HG03175 (cell line): ENCODE measurements around the gene CFP.
"Not testable (repeated sequence)": the region's sequence is repeated elsewhere in the genome, so short reads cannot be mapped to it uniquely, and the experiment has no call there.

Source experiments
- ATAC-seq: cut with Tn5 transposase; IDR thresholded peaks from one replicate; pipeline ENCODE4 v1.9.1; 2021; ENCODE audit warnings: mild to moderate bottlenecking, moderate library complexity; ENCODE audit not compliant: unreplicated experiment

Gene CFP

GRCh38 chrX:47629419-47630200, at the start of gene CFP:
TSS of gene CFP (minus strand) at chrX:47629930. CDS start at chrX:47629844, 86 bp downstream.
- no peak for ATAC-seq

GRCh38 chrX:47675959-47676859, 46.5 kb upstream of the CFP start:
- ATAC-seq: not testable (repeated sequence)

GRCh38 chrX:47674776-47675175, 45.0 kb upstream of the CFP start:
- ATAC-seq: no peak

GRCh38 chrX:47665797-47666196, 36.1 kb upstream of the CFP start:
- not testable (repeated sequence) for ATAC-seq

- ATAC-seq: no peak
These were observed 35.0 kb upstream of the CFP start for GRCh38 chrX:47664737-47665136.

- ATAC-seq: no peak
These were observed 32.5 kb upstream of the CFP start for GRCh38 chrX:47662144-47662657.

- ATAC-seq: no peak
These were observed 31.8 kb upstream of the CFP start for GRCh38 chrX:47661539-47661938.

GRCh38 chrX:47659421-47659726, 29.6 kb upstream of the CFP start:
- no peak for ATAC-seq

- ATAC-seq: peak; percentile 82
These were observed 29.1 kb upstream of the CFP start, which contains the start of gene UXT for GRCh38 chrX:47658684-47659420. TSS of gene UXT (minus strand) at chrX:47659180. CDS start at chrX:47658927, 253 bp downstream.

GRCh38 chrX:47658301-47658683, 28.6 kb upstream of the CFP start:
- no peak for ATAC-seq

- ATAC-seq: no peak
These were observed 21.5 kb upstream of the CFP start for GRCh38 chrX:47651043-47651905.

- peak; percentile 91 for ATAC-seq
These were observed 20.7 kb upstream of the CFP start, which contains the start of gene ELK1 for GRCh38 chrX:47650164-47651042. TSS of gene ELK1 (minus strand) at chrX:47650563. CDS start at chrX:47641441, 9,122 bp downstream.

- no peak for ATAC-seq
These were observed 20.0 kb upstream of the CFP start for GRCh38 chrX:47649781-47650163.

- ATAC-seq: no peak
These were observed 19.5 kb upstream of the CFP start for GRCh38 chrX:47649271-47649670.

GRCh38 chrX:47648376-47648775, 18.6 kb upstream of the CFP start:
- no peak for ATAC-seq

GRCh38 chrX:47646636-47647035, 16.9 kb upstream of the CFP start:
- no peak for ATAC-seq

GRCh38 chrX:47645530-47645929, 15.8 kb upstream of the CFP start:
- ATAC-seq: no peak

GRCh38 chrX:47644557-47645091, 14.9 kb upstream of the CFP start:
- no peak for ATAC-seq

- ATAC-seq: no peak
These were observed 14.2 kb upstream of the CFP start for GRCh38 chrX:47643926-47644325.
